HEK293 (cell line): ENCODE measurements around the gene TXNIP.
A peak's percentile ranks its signal among the peaks of the same experiment; 100 is the strongest.

Experiments
- CTCF ChIA-PET: fragments of 350-600 bp; formaldehyde crosslinking; extraction: SDS; loops from one replicate; lab custom pipeline; 2021; ENCODE audit warnings: antibody characterized with exemption; lab: Yijun Ruan, JAX
- POLR2A ChIA-PET: fragments of 300-600 bp; formaldehyde crosslinking; extraction: SDS; loops from one replicate; lab custom pipeline; 2020; ENCODE audit warnings: antibody characterized with exemption, inconsistent platforms; lab: Yijun Ruan, JAX
- H3K27ac ChIP-seq: fragments of 200-500 bp; sonication (Bioruptor generic); 2 replicates; pipeline ENCODE4 v1.5.1; 2014; ENCODE audit warnings: low read depth, low read length, control low read depth, inconsistent platforms; ENCODE audit errors: extremely low read depth
- H3K36me3 ChIP-seq, 2 experiments: fragments of 200-500 bp in 1 of 2; sonication (Bioruptor generic) in 1 of 2; 1 replicate in 1 of 2; 2 replicates in 1 of 2; pipeline ENCODE4 v1.5.1; 2014 to 2017; ENCODE audit warnings: inconsistent platforms in 2 of 2, low read length in 2 of 2; ENCODE audit not compliant: control insufficient read depth in 2 of 2, insufficient read depth in 1 of 2
- H3K4me1 ChIP-seq: fragments of 200-500 bp; sonication (Bioruptor generic); 2 replicates; pipeline ENCODE4 v1.5.1; 2014; ENCODE audit warnings: mild to moderate bottlenecking, low read length, inconsistent platforms; ENCODE audit not compliant: control insufficient read depth, insufficient read depth
- H3K4me3 ChIP-seq: 2 replicates; pipeline ENCODE4 v1.5.1; 2011; ENCODE audit warnings: low read depth, mild to moderate bottlenecking, control low read depth, low read length, moderate library complexity
- H3K9me3 ChIP-seq: fragments of 200-500 bp; sonication (Bioruptor generic); 2 replicates; pipeline ENCODE4 v1.5.1; 2014; ENCODE audit warnings: low read depth, low read length, inconsistent platforms; ENCODE audit not compliant: control insufficient read depth, insufficient read depth
- GLI2 ChIP-seq: fragments of 450-650 bp; formaldehyde crosslinking; IDR thresholded peaks from 2 replicates; pipeline ENCODE4; 2017; ENCODE audit warnings: missing biosample characterization, missing genetic modification characterization, low read depth, borderline replicate concordance
- IKZF3 ChIP-seq: fragments of 450-650 bp; IDR thresholded peaks from 2 replicates; pipeline ENCODE4 v1.5.0; 2018; ENCODE audit warnings: missing biosample characterization, mild to moderate bottlenecking, missing genetic modification characterization, moderate library complexity
- KLF8 ChIP-seq: fragments of 450-650 bp; formaldehyde crosslinking; IDR thresholded peaks from 2 replicates; pipeline ENCODE4 v1.5.1; 2016; ENCODE audit warnings: missing biosample characterization, missing genetic modification characterization
- MZF1 ChIP-seq: fragments of 450-650 bp; formaldehyde crosslinking; IDR thresholded peaks from 2 replicates; pipeline ENCODE4 v1.5.1; 2017; ENCODE audit warnings: missing biosample characterization, missing genetic modification characterization, borderline replicate concordance
- PBX3 ChIP-seq: sonication (generic); formaldehyde crosslinking; IDR thresholded peaks from 2 replicates; pipeline ENCODE4 v1.8.1; 2022; ENCODE audit warnings: mild to moderate bottlenecking, moderate library complexity, missing genetic modification reagents
- PRDM1 ChIP-seq: fragments of 450-650 bp; formaldehyde crosslinking; IDR thresholded peaks from 2 replicates; pipeline ENCODE4; 2016; ENCODE audit warnings: missing biosample characterization, missing genetic modification characterization
- PRDM10 ChIP-seq: fragments of 450-650 bp; formaldehyde crosslinking; IDR thresholded peaks from 2 replicates; pipeline ENCODE4 v1.5.1; 2016; ENCODE audit warnings: missing biosample characterization, missing genetic modification characterization
- RBAK ChIP-seq: fragments of 450-650 bp; formaldehyde crosslinking; IDR thresholded peaks from 2 replicates; pipeline ENCODE4 v1.5.1; 2016; ENCODE audit warnings: missing biosample characterization, missing genetic modification characterization
- WT1 ChIP-seq: fragments of 450-650 bp; formaldehyde crosslinking; IDR thresholded peaks from 2 replicates; pipeline ENCODE4 v1.5.1; 2016; ENCODE audit warnings: missing biosample characterization, missing genetic modification characterization
- YY1 ChIP-seq: fragments of 450-650 bp; formaldehyde crosslinking; IDR thresholded peaks from 2 replicates; pipeline ENCODE4 v1.5.1; 2018; ENCODE audit warnings: missing biosample characterization, missing genetic modification characterization
- ZFHX2 ChIP-seq: fragments of 450-650 bp; formaldehyde crosslinking; conservative IDR thresholded peaks from 2 replicates; pipeline ENCODE4 v1.5.1; 2016; ENCODE audit warnings: missing biosample characterization, missing genetic modification characterization
- ZNF155 ChIP-seq: fragments of 450-650 bp; formaldehyde crosslinking; IDR thresholded peaks from 2 replicates; pipeline ENCODE4 v1.5.1; 2016; ENCODE audit warnings: missing biosample characterization, missing genetic modification characterization
- ZNF2 ChIP-seq: fragments of 450-650 bp; formaldehyde crosslinking; IDR thresholded peaks from 2 replicates; pipeline ENCODE4 v1.5.1; 2016; ENCODE audit warnings: missing biosample characterization, missing genetic modification characterization
- ZNF266 ChIP-seq: fragments of 450-650 bp; formaldehyde crosslinking; IDR thresholded peaks from 2 replicates; pipeline ENCODE4 v1.5.1; 2016; ENCODE audit warnings: missing biosample characterization, missing genetic modification characterization, low read depth
- ZNF473 ChIP-seq: fragments of 450-650 bp; formaldehyde crosslinking; IDR thresholded peaks from 2 replicates; pipeline ENCODE4 v1.5.1; 2017; ENCODE audit warnings: missing biosample characterization, missing genetic modification characterization
- ZNF514 ChIP-seq: fragments of 450-650 bp; formaldehyde crosslinking; IDR thresholded peaks from 2 replicates; pipeline ENCODE4 v1.5.1; 2016; ENCODE audit warnings: missing biosample characterization, missing genetic modification characterization
- ZNF555 ChIP-seq: fragments of 450-650 bp; formaldehyde crosslinking; conservative IDR thresholded peaks from 2 replicates; pipeline ENCODE4 v1.5.1; 2017; ENCODE audit warnings: missing biosample characterization, mild to moderate bottlenecking, missing genetic modification characterization, inconsistent platforms
- ZNF747 ChIP-seq: fragments of 450-650 bp; formaldehyde crosslinking; IDR thresholded peaks from 2 replicates; pipeline ENCODE4 v1.5.1; 2016; ENCODE audit warnings: missing biosample characterization, missing genetic modification characterization
- ZNF837 ChIP-seq: fragments of 450-650 bp; formaldehyde crosslinking; IDR thresholded peaks from 2 replicates; pipeline ENCODE4 v1.5.1; 2016; ENCODE audit warnings: missing biosample characterization, missing genetic modification characterization
- ZSCAN18 ChIP-seq: fragments of 450-650 bp; formaldehyde crosslinking; IDR thresholded peaks from 2 replicates; pipeline ENCODE4 v1.5.1; 2016; ENCODE audit warnings: missing biosample characterization, missing genetic modification characterization

Gene TXNIP

GRCh38 chr1:145991735-145992412 lies 4.5 kb downstream of the TXNIP start:
- H3K9me3 ChIP-seq, result no peaks in the 10 kb centered on the region
- POLR2A ChIA-PET, result interaction anchor here (2.9 kb wide), 1 partner anchor 12 kb away, joined by 12 read pairs; no protein-coding TSS in a partner anchor
- no peak for TF ChIP-seq WT1 (tag by site-specific recombination)
- 0 out of 2 replicates have a peak, but pooled peaks have one; percentile 15 for TF ChIP-seq ZFHX2
- peak; percentile 73 for TF ChIP-seq IKZF3 (tag by site-specific recombination)
- TF ChIP-seq MZF1 (tag by site-specific recombination), result peak; percentile 69
- H3K4me3 ChIP-seq, result no peak overlapping the region
- H3K27ac ChIP-seq, result no peak overlapping the region
- peaks cover 5 to 30% of the 10 kb centered on the region in 2 experiments; a peak in 2 of 3 replicates for H3K36me3 ChIP-seq
- CTCF ChIA-PET, result interaction anchor here (1.3 to 7.3 kb wide), 2 partner anchors 13 to 100 kb away, joined by 5 to 80 read pairs; no protein-coding TSS in a partner anchor
- peaks cover under 1% of the 10 kb centered on the region; the same call in 1 of the 2 replicates for H3K4me1 ChIP-seq

- POLR2A ChIA-PET, result interaction anchor here (1.0 to 2.9 kb wide), 4 partner anchors 11 to 131 kb away, joined by 3 to 12 read pairs (median 3); partner anchors contain the start of genes PIAS3 and RBM8A
- H3K4me1 ChIP-seq, result no peaks in the 10 kb centered on the region
- H3K27ac ChIP-seq, result no peak overlapping the region
- H3K4me3 ChIP-seq, result no peak overlapping the region
- TF ChIP-seq ZNF837 (tag by site-specific recombination) (no peak), PRDM10 (peak; percentile 54), PRDM1 (tag by site-specific recombination) (peak; percentile 92)
- TF ChIP-seq, all 188 proteins: peak for 2
- peaks cover 5 to 30% of the 10 kb centered on the region in 2 experiments; a peak in 2 of 3 replicates for H3K36me3 ChIP-seq
- CTCF ChIA-PET, result interaction anchor here (0.6 to 1.3 kb wide), 5 partner anchors 11 to 99 kb away, joined by 3 to 6 read pairs (median 5); no protein-coding TSS in a partner anchor
- no peaks in the 10 kb centered on the region for H3K9me3 ChIP-seq
These were observed 6.0 kb downstream of the TXNIP start for GRCh38 chr1:145990249-145990855.

- ChIA-PET POLR2A (no interaction called here), CTCF (interaction anchor here (0.7 to 1.3 kb wide), 4 partner anchors 18 to 144 kb away, joined by 3 to 5 read pairs (median 3); partner anchors contain the start of gene NUDT17)
- TF ChIP-seq GLI2, result no peak
- TF ChIP-seq PBX3 (CRISPR knock-in tag), result no peak
- no peak for TF ChIP-seq KLF8 (tag by site-specific recombination)
- TF ChIP-seq ZNF473, result no peak
- TF ChIP-seq ZNF747 (tag by site-specific recombination), result no peak
- TF ChIP-seq ZNF2, result no peak
- no peak for TF ChIP-seq ZNF155 (tag by site-specific recombination)
- TF ChIP-seq ZSCAN18 (tag by site-specific recombination), result no peak
- no peak for TF ChIP-seq ZNF555 (tag by site-specific recombination)
- no peak for TF ChIP-seq RBAK (tag by site-specific recombination)
- TF ChIP-seq ZNF266 (tag by site-specific recombination), result no peak
- TF ChIP-seq ZNF514, result no peak
- no peak for TF ChIP-seq YY1
- Histone ChIP-seq H3K27ac (no peak overlapping the region), H3K9me3 (no peaks in the 10 kb centered on the region), H3K36me3 (peaks cover 5 to 14% of the 10 kb centered on the region in 2 experiments; a peak in 2 of 3 replicates), H3K4me3 (no peak overlapping the region), H3K4me1 (no peaks in the 10 kb centered on the region)
These were observed 7.6 kb downstream of the TXNIP start for GRCh38 chr1:145988773-145989172.
